IMR-90 (cell line): ENCODE measurements around the gene GRIN2D. TPM values are rescaled to one million over a fixed set of nuclear protein-coding genes. Genes with fewer than 3 reads are reported as not detected.
A peak's percentile ranks its signal among the peaks of the same experiment; 100 is the strongest.

Experiments used
- ATAC-seq: fragments of 200-7000 bp; cut with Tn5 transposase; 2 replicates; pipeline ENCODE4 v1.9.1; 2020; ENCODE audit warnings: low read depth, mild to moderate bottlenecking, moderate library complexity
- BruUV-seq: library from RNA; stranded (reverse); fragments of 400-500 nt; replicated peaks from 2 replicates; lab custom pipeline; 2021; lab: Mats Ljungman, UMichigan
- CTCF ChIA-PET: fragments of 300-600 bp; formaldehyde crosslinking; extraction: SDS; loops from one replicate; lab custom pipeline; 2021; ENCODE audit warnings: antibody characterized with exemption; lab: Yijun Ruan, JAX
- POLR2A ChIA-PET: fragments of 300-600 bp; sonication (Branson Sonifier 250); formaldehyde crosslinking; loops from one replicate; lab custom pipeline; 2022; ENCODE audit warnings: antibody characterized with exemption; ENCODE audit not compliant: unreplicated experiment; lab: Charles Lee
- DNase-seq: peaks from one replicate; pipeline ENCODE4 v3.0.0; 2013
- H2AFZ ChIP-seq: replicated peaks from 2 replicates; pipeline ENCODE3; 2013; ENCODE audit warnings: low read length, mild to moderate bottlenecking; ENCODE audit not compliant: poor library complexity
- H2AK5ac ChIP-seq: 2 replicates; pipeline ENCODE4 v1.6.1; 2013; ENCODE audit warnings: low read depth, low read length, inconsistent platforms
- H2AK9ac ChIP-seq: replicated peaks from 2 replicates; pipeline ENCODE3; 2013; ENCODE audit warnings: mild to moderate bottlenecking, low read depth, low read length, moderate library complexity; ENCODE audit not compliant: poor library complexity
- H2BK120ac ChIP-seq: 2 replicates; pipeline ENCODE4 v1.6.1; 2013; ENCODE audit warnings: low read depth, low read length, inconsistent platforms
- H2BK15ac ChIP-seq: 3 replicates; pipeline ENCODE4 v1.6.1; 2013; ENCODE audit warnings: low read depth, low read length, inconsistent platforms
- H2BK20ac ChIP-seq: 2 replicates; pipeline ENCODE4 v1.6.1; 2013; ENCODE audit warnings: low read depth, mild to moderate bottlenecking, inconsistent platforms, low read length, moderate library complexity
- H2BK5ac ChIP-seq: 2 replicates; pipeline ENCODE4 v1.6.1; 2013; ENCODE audit warnings: mild to moderate bottlenecking, low read depth, low read length, inconsistent platforms; ENCODE audit not compliant: poor library complexity, severe bottlenecking
- H3K14ac ChIP-seq: replicated peaks from 2 replicates; pipeline ENCODE4 v1.6.1; 2013; ENCODE audit warnings: low read depth, low read length, inconsistent platforms
- H3K18ac ChIP-seq: 2 replicates; pipeline ENCODE4 v1.6.1; 2013; ENCODE audit warnings: low read depth, low read length, control low read depth
- H3K23ac ChIP-seq: 2 replicates; pipeline ENCODE4 v1.6.1; 2013; ENCODE audit warnings: low read depth, low read length, inconsistent platforms
- H3K27ac ChIP-seq: 2 replicates; pipeline ENCODE4 v1.5.1; 2013; ENCODE audit warnings: mild to moderate bottlenecking, control low read depth, low read length; ENCODE audit not compliant: insufficient read depth
- H3K27me3 ChIP-seq: 2 replicates; pipeline ENCODE4 v1.6.1; 2013; ENCODE audit warnings: low read length; ENCODE audit not compliant: control insufficient read depth, insufficient read depth
- H3K36me3 ChIP-seq: 2 replicates; pipeline ENCODE4 v1.6.1; 2013; ENCODE audit warnings: low read length, mixed read lengths; ENCODE audit not compliant: control insufficient read depth, insufficient read depth
- H3K4ac ChIP-seq: 2 replicates; pipeline ENCODE4 v1.6.1; 2013; ENCODE audit warnings: low read depth, low read length, inconsistent platforms
- H3K4me1 ChIP-seq: 2 replicates; pipeline ENCODE4 v1.6.1; 2013; ENCODE audit warnings: low read length, mixed read lengths; ENCODE audit not compliant: control insufficient read depth, insufficient read depth
- H3K4me2 ChIP-seq: 2 replicates; pipeline ENCODE4 v1.6.1; 2013; ENCODE audit warnings: low read depth, mild to moderate bottlenecking, control low read depth, low read length, moderate library complexity
- H3K4me3 ChIP-seq: 2 replicates; pipeline ENCODE4 v1.5.1; 2013; ENCODE audit warnings: low read depth, mild to moderate bottlenecking, control low read depth, low read length, moderate library complexity; ENCODE audit not compliant: insufficient read depth
- H3K56ac ChIP-seq: 2 replicates; pipeline ENCODE4 v1.6.1; 2013; ENCODE audit warnings: low read length, inconsistent platforms; ENCODE audit not compliant: insufficient read depth; ENCODE audit errors: extremely low read depth
- H3K79me1 ChIP-seq, 2 experiments: 2 replicates each; pipeline ENCODE4 v1.6.1; 2013; ENCODE audit warnings: low read length in 2 of 2, inconsistent platforms in 1 of 2, low read depth in 1 of 2
- H3K9ac ChIP-seq: 2 replicates; pipeline ENCODE4 v1.6.1; 2013; ENCODE audit warnings: low read depth, low read length, control low read depth
- H3K9me1 ChIP-seq: 2 replicates; pipeline ENCODE4 v1.6.1; 2013; ENCODE audit warnings: low read length, inconsistent platforms; ENCODE audit not compliant: insufficient read depth
- H3K9me3 ChIP-seq: 2 replicates; pipeline ENCODE4 v1.6.1; 2013; ENCODE audit warnings: low read length; ENCODE audit not compliant: control insufficient read depth, insufficient read depth
- H4K20me1 ChIP-seq: 2 replicates; pipeline ENCODE4 v1.6.1; 2013; ENCODE audit warnings: low read length, inconsistent platforms; ENCODE audit not compliant: insufficient read depth
- H4K5ac ChIP-seq: 2 replicates; pipeline ENCODE4 v1.6.1; 2013; ENCODE audit warnings: mild to moderate bottlenecking, low read depth, low read length, control low read depth
- H4K8ac ChIP-seq, 2 experiments: 2 replicates each; pipeline ENCODE4 v1.6.1; 2013; ENCODE audit warnings: low read depth in 2 of 2, low read length in 2 of 2, control low read depth in 1 of 2, inconsistent platforms in 1 of 2
- H4K91ac ChIP-seq: 2 replicates; pipeline ENCODE4 v1.6.1; 2013; ENCODE audit warnings: low read depth, low read length, inconsistent platforms; ENCODE audit not compliant: insufficient read depth
- CEBPB ChIP-seq: IDR thresholded peaks from 2 replicates; pipeline ENCODE4 v1.6.1; 2012; ENCODE audit warnings: low read depth, low read length, improper control_type of control experiment
- FOS ChIP-seq: fragments of 150-350 bp; IDR thresholded peaks from 2 replicates; pipeline ENCODE4 v1.6.1; 2016; ENCODE audit warnings: low read depth, low read length
- WGBS, 2 experiments: methylation state at CpG; one replicate each; pipeline versions ENCODE4 v1.1.5 to v1.1.7; 2013; ENCODE audit warnings: missing lambda C conversion rate in 2 of 2; ENCODE audit not compliant: insufficient read length in 1 of 2; ENCODE audit errors: extremely low coverage in 2 of 2; 5-methylcytosine and 5-hydroxymethylcytosine counted together
- dilution Hi-C: fragments of 300-500 bp; cut with HindIII; formaldehyde crosslinking; loops from one replicate; pipeline ENCODE4 v1.14.3; 2018; ENCODE audit warnings: low sequenced_read_pairs; ENCODE audit not compliant: unreplicated experiment
- in situ Hi-C: fragments of 300-500 bp; cut with MboI; formaldehyde crosslinking; loops from 3 replicates; pipeline ENCODE4 v1.14.3; 2019; ENCODE audit warnings: low sequenced_read_pairs, inconsistent platforms, mixed read lengths
- intact Hi-C: fragments of 100-400 bp; cut with micrococcal nuclease; formaldehyde crosslinking; loops from 2 replicates; pipeline ENCODE4 v1.10.0; 2022
- polyA plus RNA-seq, 3 experiments: library from polyadenylated mRNA; depleted of rRNA; stranded (reverse); fragments of >200 nt; gene quantifications; 2 replicates each; pipeline ENCODE4 v1.2.3, GENCODE V29; 2012; ENCODE audit warnings: low replicate concordance in 1 of 3
- total RNA-seq: library from RNA; depleted of rRNA; stranded (reverse); fragments of >200 nt; gene quantifications from 2 replicates; pipeline ENCODE4 v1.2.3, GENCODE V29; 2012

GRIN2D gene
- total and polyA plus RNA-seq, 2 of the 4 experiments (the other 2 are of a cell fraction) = under 0.01 to 0.24 TPM

DNA sequence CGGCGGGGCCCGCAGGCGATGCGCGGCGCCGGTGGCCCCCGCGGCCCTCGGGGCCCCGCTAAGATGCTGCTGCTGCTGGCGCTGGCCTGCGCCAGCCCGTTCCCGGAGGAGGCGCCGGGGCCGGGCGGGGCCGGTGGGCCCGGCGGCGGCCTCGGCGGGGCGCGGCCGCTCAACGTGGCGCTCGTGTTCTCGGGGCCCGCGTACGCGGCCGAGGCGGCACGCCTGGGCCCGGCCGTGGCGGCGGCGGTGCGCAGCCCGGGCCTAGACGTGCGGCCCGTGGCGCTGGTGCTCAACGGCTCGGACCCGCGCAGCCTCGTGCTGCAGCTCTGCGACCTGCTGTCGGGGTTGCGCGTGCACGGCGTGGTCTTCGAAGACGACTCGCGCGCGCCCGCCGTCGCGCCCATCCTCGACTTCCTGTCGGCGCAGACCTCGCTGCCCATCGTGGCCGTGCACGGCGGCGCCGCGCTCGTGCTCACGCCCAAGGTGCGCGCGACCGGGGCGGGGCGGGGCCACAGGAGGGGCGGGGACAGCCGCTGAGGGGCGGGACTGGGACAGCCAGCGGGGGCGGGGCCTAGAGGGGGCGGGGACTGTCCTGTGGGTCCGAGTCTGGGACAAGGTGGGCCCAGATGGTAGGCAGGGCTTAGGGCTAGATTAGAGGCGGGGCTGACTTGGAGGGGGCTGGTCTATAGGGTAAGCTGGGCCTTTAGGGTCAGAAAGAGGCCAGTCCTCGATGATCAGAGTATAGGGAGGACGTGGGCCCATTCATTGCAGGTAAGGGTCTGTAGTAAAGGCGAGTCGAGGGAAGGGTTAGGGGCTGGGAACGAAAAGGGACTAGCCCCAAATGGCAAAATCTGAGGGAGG, 5.1 kb downstream of the GRIN2D start:
- Histone ChIP-seq H3K4ac (peak overlapping the region; percentile 83; the same call in 1 of the 2 replicates), H4K91ac (no peak overlapping the region), H4K8ac (peak overlapping the region in 1 of 2 experiments; percentile 79; a peak in 3 of 4 replicates), H3K9ac (no peak overlapping the region), H3K18ac (no peak overlapping the region), H3K23ac (no peak overlapping the region), H3K79me1 (no peaks in the 10 kb centered on the region), H2BK120ac (no peak overlapping the region), H2BK20ac (no peak overlapping the region), H3K4me3 (peak overlapping the region; percentile 42), H3K56ac (no peak overlapping the region), H3K36me3 (no peaks in the 10 kb centered on the region), H2BK15ac (no peak overlapping the region), H2AK5ac (peak overlapping the region; percentile 43), H3K9me3 (no peaks in the 10 kb centered on the region), H2AFZ (peak overlapping the region; percentile 90), H3K14ac (no peak overlapping the region), H3K4me1 (peaks cover 4% of the 10 kb centered on the region; the same call in 1 of the 2 replicates), H4K5ac (no peak overlapping the region), H2BK5ac (no peak overlapping the region), H2AK9ac (no peak overlapping the region), H3K9me1 (peaks cover 3% of the 10 kb centered on the region; the same call in 1 of the 2 replicates), H4K20me1 (no peaks in the 10 kb centered on the region; the same call in 1 of the 2 replicates), H3K4me2 (peak overlapping the region; percentile 56; the same call in 1 of the 2 replicates), H3K27me3 (peaks cover 44% of the 10 kb centered on the region), H3K27ac (no peak overlapping the region)
- ATAC-seq = peak; percentile 48
- in situ Hi-C loops = no loop called here
- BruUV-seq = no TSS peak
- dilution Hi-C loops = no loop called here
- ChIA-PET POLR2A (no interaction called here), CTCF (no interaction called here)
- intact Hi-C loops = loop anchor here (10.0 kb wide), 1 partner anchor 74 kb away; the partner anchor contains the start of gene EMP3
- TF ChIP-seq FOS (no peak), CEBPB (no peak)
- DNase-seq = peak; percentile 41
- WGBS, 2 experiments = 15% methylated on average over 57 of the region's 104 CpGs; no CpG with 5 or more reads in 1 of the 2 experiments
